IPS-15b (cell line): Measurements from ENCODE around the gene TOMM20.
"Not testable (repeated sequence)": the region's sequence is repeated elsewhere in the genome, so short reads cannot be mapped to it uniquely, and the experiment has no call there.

Source experiments
- H3K27me3 ChIP-seq: one replicate; pipeline ENCODE4 v1.6.1; 2013; ENCODE audit warnings: low read length; ENCODE audit not compliant: control insufficient read depth, insufficient read depth
- H3K36me3 ChIP-seq: one replicate; pipeline ENCODE4 v1.6.1; 2013; ENCODE audit warnings: low read length; ENCODE audit not compliant: control insufficient read depth, insufficient read depth
- H3K4me1 ChIP-seq: one replicate; pipeline ENCODE4 v1.6.1; 2013; ENCODE audit warnings: mild to moderate bottlenecking, low read length; ENCODE audit not compliant: control insufficient read depth, insufficient read depth
- H3K4me3 ChIP-seq: one replicate; pipeline ENCODE4 v1.5.1; 2013; ENCODE audit warnings: low read depth, low read length
- H3K9ac ChIP-seq: one replicate; pipeline ENCODE4 v1.6.1; 2013; ENCODE audit warnings: low read depth, mild to moderate bottlenecking, low read length
- H3K9me3 ChIP-seq: one replicate; pipeline ENCODE4 v1.6.1; 2013; ENCODE audit warnings: mild to moderate bottlenecking, low read length; ENCODE audit not compliant: control insufficient read depth, insufficient read depth

TOMM20 gene

GRCh38 chr1:235098547-235098946, 30.1 kb downstream of the TOMM20 start:
- no peaks in the 10 kb centered on the region for H3K4me1 ChIP-seq

GRCh38 chr1:235097501-235097900, 31.1 kb downstream of the TOMM20 start:
- not testable (repeated sequence) for H3K4me3 ChIP-seq, H3K9ac ChIP-seq, H3K27me3 ChIP-seq, H3K9me3 ChIP-seq, H3K4me1 ChIP-seq, H3K36me3 ChIP-seq

More at GRCh38 chr1:235098547-235098946, 30.1 kb downstream of the TOMM20 start:
- Histone ChIP-seq H3K36me3 (no peaks in the 10 kb centered on the region), H3K9ac (no peak overlapping the region), H3K27me3 (no peaks in the 10 kb centered on the region), H3K9me3 (no peaks in the 10 kb centered on the region), H3K4me3 (no peak overlapping the region)

DNA sequence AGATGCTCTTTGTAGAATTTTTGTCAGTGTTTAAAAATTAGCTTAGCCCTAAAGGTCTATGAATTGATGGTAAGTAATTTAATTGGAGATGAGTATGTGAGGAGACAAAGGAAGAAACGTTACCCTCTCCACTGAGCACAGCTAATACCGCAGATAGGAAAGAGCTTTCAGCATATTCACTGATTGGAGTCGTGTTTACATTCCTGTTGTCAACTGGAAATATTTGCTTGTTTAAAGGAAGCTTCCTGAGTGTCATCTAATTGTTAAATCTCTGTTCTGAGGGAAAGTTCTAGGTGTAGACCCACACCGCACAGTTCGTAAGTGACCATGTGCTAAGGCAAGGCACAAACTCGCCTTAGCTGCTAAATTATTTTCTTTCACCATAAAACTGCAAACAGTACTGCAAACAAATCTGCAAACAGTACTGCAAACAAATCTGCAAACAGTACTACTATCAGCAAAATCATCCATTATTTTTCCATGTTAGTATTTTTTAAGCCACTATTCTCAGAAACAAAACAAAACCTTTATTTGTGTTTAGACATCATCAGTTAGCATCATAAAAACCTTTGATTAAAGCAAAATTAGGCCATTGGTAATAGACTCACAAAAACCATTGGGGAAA, 32.6 kb downstream of the TOMM20 start:
- no peaks in the 10 kb centered on the region for H3K27me3 ChIP-seq
- no peaks in the 10 kb centered on the region for H3K9me3 ChIP-seq
- H3K9ac ChIP-seq = no peak overlapping the region
- no peak overlapping the region for H3K4me3 ChIP-seq
- no peaks in the 10 kb centered on the region for H3K36me3 ChIP-seq
- peaks cover 1% of the 10 kb centered on the region for H3K4me1 ChIP-seq

DNA sequence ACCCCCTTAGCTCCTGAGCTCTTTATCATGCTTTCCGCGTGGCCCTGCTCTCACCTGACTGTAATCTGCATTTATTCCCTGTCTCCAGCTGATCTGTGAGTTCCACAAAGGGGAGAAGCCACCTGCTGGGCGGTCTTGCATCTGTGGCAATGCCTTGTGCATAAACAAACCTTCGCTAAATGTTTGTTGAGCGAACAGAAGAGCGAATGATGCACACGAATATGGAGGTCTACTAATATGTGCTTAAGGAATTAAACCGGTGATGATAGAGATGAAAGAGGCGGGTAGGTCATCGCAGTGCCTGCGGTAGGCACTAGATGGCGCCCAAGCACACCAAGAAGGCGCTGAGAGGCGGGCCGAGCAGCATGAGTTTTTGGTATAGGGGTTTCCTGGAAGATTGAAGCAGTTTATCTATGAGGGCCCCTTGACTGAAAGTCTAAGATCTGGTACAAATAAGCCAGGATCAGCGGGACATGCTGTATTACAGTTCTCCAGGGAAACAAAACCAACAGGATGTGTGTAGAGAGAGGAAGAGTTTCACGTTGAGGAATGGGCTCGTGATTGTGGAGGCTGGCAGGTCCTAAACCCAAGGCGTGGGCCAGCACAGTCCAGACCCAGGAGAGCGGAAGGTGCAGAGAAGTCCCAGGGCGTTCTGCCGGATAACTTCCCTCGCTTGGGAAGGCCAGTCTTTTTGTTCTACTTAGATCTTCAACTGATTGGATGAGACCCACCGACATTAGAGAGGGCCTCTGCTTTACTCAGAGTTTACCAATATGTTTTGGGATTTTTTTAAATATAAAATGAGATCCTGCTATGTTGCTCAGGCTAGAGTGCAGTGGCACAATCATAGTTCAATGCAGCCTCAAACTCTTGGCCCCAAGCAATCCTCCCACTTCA, 34.7 kb downstream of the TOMM20 start:
- H3K4me3 ChIP-seq = peak overlapping the region; percentile 39
- peaks cover 4% of the 10 kb centered on the region for H3K4me1 ChIP-seq
- H3K9me3 ChIP-seq = no peaks in the 10 kb centered on the region
- no peak overlapping the region for H3K9ac ChIP-seq
- H3K36me3 ChIP-seq = no peaks in the 10 kb centered on the region
- H3K27me3 ChIP-seq = no peaks in the 10 kb centered on the region

- Histone ChIP-seq H3K36me3 (no peaks in the 10 kb centered on the region), H3K4me3 (peak overlapping the region; percentile 39), H3K9ac (no peak overlapping the region), H3K27me3 (no peaks in the 10 kb centered on the region), H3K4me1 (peaks cover 4% of the 10 kb centered on the region), H3K9me3 (no peaks in the 10 kb centered on the region)
Observed at GRCh38 chr1:235093013-235093695, 35.5 kb downstream of the TOMM20 start.

DNA sequence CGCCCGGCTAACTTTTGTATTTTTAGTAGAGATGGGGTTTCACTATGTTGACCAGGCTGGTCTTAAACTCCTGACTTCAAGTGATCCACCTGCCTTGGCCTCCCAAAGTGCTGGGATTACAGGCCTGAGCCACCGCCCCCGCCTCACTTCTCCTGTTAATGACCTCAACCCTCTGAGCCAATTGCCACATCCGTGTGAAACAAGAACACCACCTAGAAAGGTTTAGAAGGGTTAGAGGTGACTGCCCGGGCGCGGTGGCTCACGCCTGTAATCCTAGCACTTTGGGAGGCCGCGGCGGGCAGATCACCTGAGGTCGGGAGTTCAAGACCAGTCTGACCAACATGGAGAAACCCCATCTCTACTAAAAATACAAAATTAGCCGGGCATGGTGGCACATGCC, 36.2 kb downstream of the TOMM20 start:
- H3K4me3 ChIP-seq, H3K9ac ChIP-seq, H3K36me3 ChIP-seq, H3K27me3 ChIP-seq, H3K4me1 ChIP-seq, H3K9me3 ChIP-seq: not testable (repeated sequence)

DNA sequence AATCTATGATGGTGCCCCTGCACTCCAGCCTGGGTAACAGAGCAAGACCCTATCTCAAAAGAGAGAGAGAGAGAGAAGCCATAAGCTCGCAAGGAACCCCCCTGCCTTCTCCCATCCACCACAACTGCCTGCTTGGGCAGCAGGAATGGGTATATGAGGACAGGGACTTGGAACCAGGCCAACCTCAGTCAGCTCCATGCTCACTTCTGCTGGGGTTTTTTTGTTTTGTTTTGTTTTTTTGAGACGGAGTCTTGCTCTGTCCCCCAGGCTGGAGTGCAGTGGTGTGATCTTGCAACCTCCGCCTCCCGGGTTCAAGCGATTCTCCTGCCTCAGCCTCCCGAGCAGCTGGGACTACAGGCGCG, 36.6 kb downstream of the TOMM20 start:
- not testable (repeated sequence) for H3K9me3 ChIP-seq, H3K36me3 ChIP-seq, H3K4me3 ChIP-seq, H3K4me1 ChIP-seq, H3K9ac ChIP-seq, H3K27me3 ChIP-seq

DNA sequence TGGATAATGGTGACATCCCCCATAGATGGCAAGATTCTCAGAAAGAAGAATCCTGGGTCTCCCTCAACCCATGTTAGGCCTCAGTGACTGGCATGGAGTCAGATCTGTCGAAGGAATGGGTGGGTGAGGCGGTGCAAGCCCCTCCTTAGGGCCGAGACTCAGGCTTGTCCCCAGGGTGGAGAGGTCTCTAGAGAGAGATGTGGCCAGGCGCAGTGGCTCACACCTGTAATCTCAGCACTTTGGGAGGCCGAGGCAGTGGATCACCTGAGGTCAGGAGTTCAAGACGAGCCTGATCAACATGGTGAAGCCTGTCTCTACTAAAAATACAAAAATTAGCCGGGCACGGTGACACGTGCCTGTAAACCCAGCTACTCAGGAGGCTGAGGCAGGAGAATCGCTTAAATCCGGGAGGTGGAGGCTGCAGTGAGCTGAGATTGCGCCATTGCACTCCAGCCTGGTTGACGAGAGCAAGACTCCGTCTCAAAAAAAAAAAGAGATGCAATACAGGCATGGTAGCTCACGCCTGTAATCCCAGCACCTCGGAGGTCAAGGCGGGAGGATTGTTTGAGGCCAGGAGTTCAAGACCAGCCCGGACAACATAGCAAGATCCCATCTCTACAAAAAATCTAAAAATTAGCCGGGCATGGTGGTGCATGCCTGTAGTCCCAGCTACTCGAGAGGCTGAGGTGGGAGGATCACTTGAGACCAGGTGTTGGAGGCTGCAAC, 37.2 kb downstream of the TOMM20 start:
- not testable (repeated sequence) for H3K27me3 ChIP-seq, H3K9me3 ChIP-seq, H3K9ac ChIP-seq, H3K4me3 ChIP-seq, H3K36me3 ChIP-seq, H3K4me1 ChIP-seq

GRCh38 chr1:235090406-235091069, 38.1 kb downstream of the TOMM20 start:
- Histone ChIP-seq H3K36me3 (no peaks in the 10 kb centered on the region), H3K4me1 (peaks cover 4% of the 10 kb centered on the region), H3K4me3 (no peak overlapping the region), H3K9me3 (no peaks in the 10 kb centered on the region), H3K27me3 (no peaks in the 10 kb centered on the region), H3K9ac (no peak overlapping the region)

GRCh38 chr1:235088907-235089306, 39.7 kb downstream of the TOMM20 start:
- Histone ChIP-seq H3K4me3 (no peak overlapping the region), H3K36me3 (no peaks in the 10 kb centered on the region), H3K9me3 (no peaks in the 10 kb centered on the region), H3K27me3 (no peaks in the 10 kb centered on the region), H3K4me1 (peaks cover 4% of the 10 kb centered on the region), H3K9ac (no peak overlapping the region)

GRCh38 chr1:235088430-235088829, 40.2 kb downstream of the TOMM20 start:
- H3K4me3 ChIP-seq = no peak overlapping the region
- no peaks in the 10 kb centered on the region for H3K36me3 ChIP-seq
- H3K4me1 ChIP-seq = peaks cover 4% of the 10 kb centered on the region
- H3K27me3 ChIP-seq = no peaks in the 10 kb centered on the region
- no peak overlapping the region for H3K9ac ChIP-seq
- H3K9me3 ChIP-seq = no peaks in the 10 kb centered on the region
